Stimulated activated effector memory CD8-positive, alpha-beta T cell treated with anti-CD3 and anti-CD28 coated beads, Interleukin-12 subunit alpha, Interleukin-12 subunit beta, amount 100 ng/mL, for 72 hours (primary cell): Measurements from ENCODE around the gene FOS.

Experiments used
- ATAC-seq: fragments of 150-1000 bp; cut with Tn5 transposase; 2 replicates; pipeline ENCODE4 v1.10.0; 2021
- DNase-seq, 2 donors: peaks; one replicate each; pipeline ENCODE4 v3.0.0; 2021 to 2022; ENCODE audit warnings: low spot score in 2 of 2
- H3K27ac Mint-ChIP-seq: one replicate; pipeline ENCODE4 v1.8.0; 2022; ENCODE audit warnings: mild to moderate bottlenecking, mixed read lengths
- H3K36me3 Mint-ChIP-seq: one replicate; pipeline ENCODE4 v1.8.0; 2022; ENCODE audit warnings: mild to moderate bottlenecking, mixed read lengths
- H3K4me1 Mint-ChIP-seq: one replicate; pipeline ENCODE4 v1.8.0; 2022; ENCODE audit warnings: mixed read lengths
- H3K4me3 Mint-ChIP-seq: one replicate; pipeline ENCODE4 v1.8.0; 2022; ENCODE audit warnings: mild to moderate bottlenecking, mixed read lengths
- H3K9me3 Mint-ChIP-seq: one replicate; pipeline ENCODE4 v1.8.0; 2022; ENCODE audit warnings: mixed read lengths

The FOS gene

DNA sequence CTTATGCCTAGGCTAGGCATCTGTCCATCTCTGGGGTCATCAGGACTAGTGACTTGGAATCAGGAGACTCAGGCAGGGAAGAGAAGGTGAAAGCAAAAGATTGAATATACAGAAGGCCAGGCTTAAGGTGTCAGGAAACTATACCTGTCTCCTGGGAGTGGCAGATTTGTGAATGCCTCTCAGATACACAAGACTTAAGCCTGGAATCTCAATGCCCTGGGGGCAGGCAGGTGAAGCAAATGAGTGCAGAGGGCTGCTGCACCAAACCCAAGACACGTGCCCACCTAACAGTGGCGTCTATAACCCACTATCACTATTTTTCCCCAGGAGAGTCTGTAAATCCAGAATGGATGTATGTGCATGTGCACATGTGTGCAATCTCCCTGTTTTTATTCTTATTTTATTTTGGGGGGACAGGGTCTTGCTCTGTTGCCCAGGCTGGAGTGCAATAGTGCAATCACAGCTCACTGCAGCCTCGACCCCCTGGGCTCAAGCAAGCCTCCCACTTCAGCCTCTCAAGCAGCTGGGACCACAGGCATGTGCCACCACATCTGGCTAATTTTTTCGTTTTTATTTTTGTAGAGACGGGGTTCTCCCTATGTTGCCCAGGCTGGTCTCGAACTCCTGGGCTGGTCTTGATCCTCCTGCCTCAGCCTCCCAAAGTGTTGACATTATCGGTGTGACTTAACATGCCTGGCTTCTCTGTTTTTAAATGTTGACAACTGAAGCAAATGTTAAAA lies 31.9 kb upstream of the FOS start:
- Mint-ChIP-seq H3K9me3 (no peaks in the 10 kb centered on the region), H3K4me1 (peaks cover 41% of the 10 kb centered on the region), H3K27ac (peak overlapping the region; percentile 70), H3K4me3 (peak overlapping the region; percentile 44), H3K36me3 (peaks cover 23% of the 10 kb centered on the region)
- DNase-seq, result no peak
- no peak for ATAC-seq

DNA sequence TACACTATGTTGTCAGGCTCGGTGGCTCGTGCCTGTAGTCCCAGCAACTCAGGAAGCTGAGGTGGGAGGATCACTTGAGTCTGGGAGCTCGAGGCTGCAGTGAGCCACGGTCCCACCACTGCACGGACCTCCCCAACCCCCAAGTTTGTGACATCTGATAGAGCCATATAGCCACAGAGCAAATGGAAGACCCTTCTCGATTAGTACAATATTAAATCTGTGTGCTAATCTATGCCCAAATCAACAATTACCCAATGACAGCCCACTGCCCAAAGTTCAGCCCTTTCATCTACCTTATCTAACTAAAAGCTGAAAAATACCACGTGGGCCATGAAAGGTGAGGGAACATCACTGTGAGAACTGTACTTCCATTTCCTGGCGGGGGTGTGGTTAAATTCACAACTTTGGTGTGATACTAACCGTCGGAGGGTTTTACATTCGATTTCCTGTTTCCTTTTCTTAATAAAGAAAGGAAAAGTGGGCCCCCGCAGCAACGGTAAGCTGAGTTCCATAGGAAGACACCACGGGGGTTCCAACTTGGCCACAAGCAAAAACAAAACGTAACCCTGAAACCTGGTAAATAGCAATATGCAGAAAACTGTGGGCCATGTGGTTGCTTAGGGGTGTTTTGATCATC lies 31.2 kb upstream of the FOS start:
- Mint-ChIP-seq H3K4me1 (peaks cover 46% of the 10 kb centered on the region), H3K36me3 (peaks cover 23% of the 10 kb centered on the region), H3K4me3 (peak overlapping the region; percentile 44), H3K9me3 (no peaks in the 10 kb centered on the region), H3K27ac (peak overlapping the region; percentile 70)
- ATAC-seq (peak; percentile 59), DNase-seq (peak; percentile 32 to 84)

DNA sequence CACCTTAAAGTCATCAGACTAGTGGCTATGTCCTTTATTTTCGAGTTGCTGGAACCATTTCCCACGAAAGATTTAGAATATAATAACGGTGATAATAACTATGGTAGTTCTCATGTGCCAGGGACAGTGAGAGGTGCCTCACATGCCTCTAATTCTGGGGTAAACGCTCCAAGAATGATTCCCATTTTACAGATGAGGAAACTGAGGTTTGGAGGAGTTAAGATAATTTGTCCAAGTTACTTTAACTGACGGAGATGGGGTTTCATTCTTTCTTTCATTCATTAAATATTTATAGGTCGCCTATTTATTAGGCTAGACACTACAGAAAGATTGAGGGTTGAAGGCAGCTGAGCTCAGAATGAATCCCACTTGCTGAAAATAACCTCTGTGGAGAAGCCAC lies 30.7 kb upstream of the FOS start:
- H3K36me3 Mint-ChIP-seq, result peaks cover 23% of the 10 kb centered on the region
- H3K4me3 Mint-ChIP-seq, result peak overlapping the region; percentile 44
- ATAC-seq (no peak), DNase-seq (no peak)
- peaks cover 47% of the 10 kb centered on the region for H3K4me1 Mint-ChIP-seq
- H3K9me3 Mint-ChIP-seq, result no peaks in the 10 kb centered on the region
- H3K27ac Mint-ChIP-seq, result peak overlapping the region; percentile 70

DNA sequence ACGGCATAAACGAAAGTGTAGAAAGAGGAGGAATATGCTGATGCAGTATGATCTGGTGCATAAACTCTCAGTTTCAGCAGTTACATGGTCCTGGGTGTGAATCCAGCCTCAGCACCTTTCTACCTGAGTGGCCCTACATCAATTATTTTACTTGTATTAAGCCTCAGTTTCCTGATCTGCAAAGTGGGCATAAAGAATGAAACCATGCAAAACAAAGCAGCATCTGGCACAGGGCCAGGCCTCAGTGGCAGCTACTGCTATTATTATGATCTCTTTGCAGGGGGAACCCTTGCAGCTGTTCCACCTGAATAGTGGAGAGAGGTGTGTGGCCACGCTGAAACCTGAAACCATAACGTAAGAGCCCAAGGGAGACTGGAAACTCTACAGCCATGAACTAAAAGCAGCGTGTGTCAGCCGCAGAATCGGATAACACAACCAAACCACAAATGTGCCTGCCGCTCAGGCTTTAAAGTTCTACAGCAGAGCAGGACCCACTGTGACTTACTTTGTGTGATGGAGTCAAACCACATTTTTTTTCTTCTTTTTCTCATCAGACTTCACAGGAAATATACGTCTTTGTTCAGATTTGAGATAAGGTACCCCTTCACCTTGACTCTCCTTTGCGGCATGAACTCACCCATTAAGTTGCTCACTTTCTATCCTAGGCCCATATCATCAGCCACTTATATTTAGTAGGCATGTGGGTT lies 29.2 kb upstream of the FOS start:
- Mint-ChIP-seq H3K9me3 (no peaks in the 10 kb centered on the region), H3K27ac (peak overlapping the region; percentile 41), H3K4me3 (peak overlapping the region; percentile 44), H3K36me3 (peaks cover 23% of the 10 kb centered on the region), H3K4me1 (peaks cover 47% of the 10 kb centered on the region)
- ATAC-seq (peak; percentile 95), DNase-seq (peak; percentile 60 to 87)

DNA sequence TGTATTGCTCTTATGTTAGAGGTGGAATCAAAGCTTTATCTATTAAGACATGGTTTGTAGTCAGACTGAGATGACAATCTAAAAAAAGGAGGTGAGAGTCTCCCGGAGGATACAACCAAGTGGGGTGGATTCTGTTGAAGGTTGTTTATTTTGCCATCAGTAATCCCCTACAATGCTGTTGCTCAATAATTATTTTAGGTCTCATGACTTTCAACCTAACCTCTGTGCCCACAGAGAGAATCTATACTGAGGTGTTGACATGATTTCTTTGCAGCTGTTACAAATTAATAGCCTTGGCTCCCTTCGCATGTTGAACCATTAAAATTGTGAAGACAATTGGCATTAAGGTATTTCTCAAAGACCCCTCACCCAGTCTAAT lies 28.7 kb upstream of the FOS start:
- H3K4me3 Mint-ChIP-seq, result no peak overlapping the region
- H3K9me3 Mint-ChIP-seq, result no peaks in the 10 kb centered on the region
- H3K36me3 Mint-ChIP-seq, result peaks cover 23% of the 10 kb centered on the region
- no peak for DNase-seq
- H3K4me1 Mint-ChIP-seq, result peaks cover 52% of the 10 kb centered on the region
- ATAC-seq, result no peak
- peak overlapping the region; percentile 41 for H3K27ac Mint-ChIP-seq

DNA sequence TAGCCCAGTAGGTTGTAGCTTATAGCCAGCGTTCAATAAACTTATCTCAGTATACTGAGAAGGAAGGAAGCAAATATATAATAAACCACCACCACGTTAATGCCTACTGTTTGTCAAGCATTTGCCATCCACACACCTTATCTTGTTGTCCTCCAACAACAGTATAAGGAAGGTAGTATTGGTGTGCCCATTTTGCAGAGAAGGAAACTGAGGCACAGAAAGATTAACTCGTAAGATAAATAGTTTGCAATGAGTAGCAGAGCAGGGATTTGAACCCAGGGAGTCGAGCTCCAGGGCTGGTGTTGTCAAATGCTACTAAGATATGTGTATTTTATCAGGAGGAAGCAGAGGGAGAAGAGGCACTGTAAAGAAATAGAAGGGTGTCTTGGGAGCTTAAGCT lies 27.8 kb upstream of the FOS start:
- H3K27ac Mint-ChIP-seq, result no peak overlapping the region
- H3K4me3 Mint-ChIP-seq, result no peak overlapping the region
- ATAC-seq (no peak), DNase-seq (no peak)
- peaks cover 22% of the 10 kb centered on the region for H3K36me3 Mint-ChIP-seq
- H3K4me1 Mint-ChIP-seq, result peaks cover 52% of the 10 kb centered on the region
- no peaks in the 10 kb centered on the region for H3K9me3 Mint-ChIP-seq

DNA sequence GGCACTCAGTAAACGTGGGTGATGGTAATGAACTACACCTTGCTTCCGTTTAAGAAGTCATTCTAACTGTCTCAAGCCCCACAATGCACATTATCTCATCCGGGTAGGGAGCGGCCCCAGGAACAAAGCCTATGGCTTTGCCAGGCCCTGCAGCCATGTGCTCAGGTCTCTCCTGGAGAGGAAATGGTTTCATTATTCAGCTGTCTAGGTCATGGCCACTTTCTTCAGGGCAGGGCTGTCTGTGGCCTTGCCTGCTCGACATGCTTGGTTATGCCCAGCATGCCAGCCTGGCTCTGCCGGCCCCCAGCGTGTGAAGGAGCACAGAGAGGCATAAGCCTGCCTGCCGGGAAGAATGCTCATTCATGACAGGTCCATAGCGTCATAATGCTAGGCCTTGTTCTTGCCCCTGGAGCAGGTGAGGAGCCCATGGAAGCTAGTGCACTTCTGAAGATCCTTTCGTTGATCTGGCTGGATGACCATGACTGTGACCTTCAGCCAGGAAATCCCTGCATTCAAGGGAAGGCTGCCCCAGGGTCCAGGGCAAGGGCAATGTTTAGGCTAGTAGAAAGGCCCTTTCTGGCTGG lies 26.3 kb upstream of the FOS start:
- Mint-ChIP-seq H3K4me3 (no peak overlapping the region), H3K36me3 (peaks cover 11% of the 10 kb centered on the region), H3K27ac (no peak overlapping the region), H3K4me1 (peaks cover 52% of the 10 kb centered on the region), H3K9me3 (no peaks in the 10 kb centered on the region)
- DNase-seq (no peak), ATAC-seq (no peak)

DNA sequence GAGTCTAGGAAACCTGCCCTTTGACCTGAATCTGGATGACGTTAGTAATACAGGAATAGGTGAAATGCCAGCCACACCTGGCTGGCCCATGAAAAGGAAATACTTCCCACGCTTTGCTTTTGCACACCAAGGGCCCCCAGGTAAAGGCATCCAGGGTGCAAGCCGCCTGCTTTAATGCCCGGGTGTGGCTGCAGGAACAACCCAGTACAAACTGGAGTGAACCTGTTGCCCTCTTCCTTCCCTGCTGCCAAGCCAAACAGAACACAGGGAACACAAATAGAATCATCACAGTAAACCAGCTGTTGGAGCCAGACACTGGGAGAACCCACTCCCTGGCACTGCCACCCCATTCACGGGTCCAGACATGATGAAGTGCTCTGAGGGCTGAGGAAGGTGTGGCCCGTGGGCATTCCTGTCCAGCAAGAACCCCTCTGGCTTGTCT lies 24.2 kb upstream of the FOS start:
- peaks cover 9% of the 10 kb centered on the region for H3K36me3 Mint-ChIP-seq
- DNase-seq (no peak), ATAC-seq (no peak)
- H3K4me3 Mint-ChIP-seq, result no peak overlapping the region
- no peak overlapping the region for H3K27ac Mint-ChIP-seq
- H3K9me3 Mint-ChIP-seq, result no peaks in the 10 kb centered on the region
- H3K4me1 Mint-ChIP-seq, result peaks cover 43% of the 10 kb centered on the region

DNA sequence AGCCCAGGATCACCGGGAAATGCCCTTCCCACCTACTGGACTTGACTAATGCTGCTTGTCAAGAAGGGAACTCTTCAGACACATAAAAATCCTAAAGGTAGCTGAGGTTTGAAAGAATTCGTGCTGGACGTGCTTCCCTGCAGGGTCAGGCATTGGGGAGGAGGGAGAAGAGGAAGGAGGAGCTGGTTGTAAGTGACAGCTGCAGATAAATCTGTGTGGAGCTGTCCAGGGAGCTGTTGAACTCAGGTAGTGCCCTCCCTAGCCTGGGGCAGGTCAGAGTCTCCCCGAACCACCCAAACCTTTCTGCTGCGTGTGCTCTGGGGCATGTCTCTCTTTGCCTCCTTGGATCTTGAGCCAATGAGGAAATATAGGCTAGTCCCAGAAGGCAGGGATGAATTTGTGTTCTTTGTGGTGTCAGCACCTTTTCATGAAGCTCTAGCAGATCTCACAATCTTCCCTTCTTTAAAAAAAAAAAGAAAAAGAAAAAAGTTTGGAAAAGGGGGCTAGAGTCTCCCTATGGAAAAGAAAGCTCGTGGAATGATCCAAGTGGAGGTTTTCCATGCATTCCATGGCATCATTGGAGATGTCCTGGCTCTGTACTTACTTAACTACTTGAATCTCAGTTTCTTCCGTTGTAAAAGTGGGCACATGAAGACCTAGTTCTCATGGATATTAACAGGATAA lies 23.6 kb upstream of the FOS start:
- Mint-ChIP-seq H3K36me3 (peaks cover 11% of the 10 kb centered on the region), H3K4me1 (peaks cover 43% of the 10 kb centered on the region), H3K9me3 (no peaks in the 10 kb centered on the region), H3K4me3 (no peak overlapping the region), H3K27ac (no peak overlapping the region)
- no peak for ATAC-seq
- no peak for DNase-seq

DNA sequence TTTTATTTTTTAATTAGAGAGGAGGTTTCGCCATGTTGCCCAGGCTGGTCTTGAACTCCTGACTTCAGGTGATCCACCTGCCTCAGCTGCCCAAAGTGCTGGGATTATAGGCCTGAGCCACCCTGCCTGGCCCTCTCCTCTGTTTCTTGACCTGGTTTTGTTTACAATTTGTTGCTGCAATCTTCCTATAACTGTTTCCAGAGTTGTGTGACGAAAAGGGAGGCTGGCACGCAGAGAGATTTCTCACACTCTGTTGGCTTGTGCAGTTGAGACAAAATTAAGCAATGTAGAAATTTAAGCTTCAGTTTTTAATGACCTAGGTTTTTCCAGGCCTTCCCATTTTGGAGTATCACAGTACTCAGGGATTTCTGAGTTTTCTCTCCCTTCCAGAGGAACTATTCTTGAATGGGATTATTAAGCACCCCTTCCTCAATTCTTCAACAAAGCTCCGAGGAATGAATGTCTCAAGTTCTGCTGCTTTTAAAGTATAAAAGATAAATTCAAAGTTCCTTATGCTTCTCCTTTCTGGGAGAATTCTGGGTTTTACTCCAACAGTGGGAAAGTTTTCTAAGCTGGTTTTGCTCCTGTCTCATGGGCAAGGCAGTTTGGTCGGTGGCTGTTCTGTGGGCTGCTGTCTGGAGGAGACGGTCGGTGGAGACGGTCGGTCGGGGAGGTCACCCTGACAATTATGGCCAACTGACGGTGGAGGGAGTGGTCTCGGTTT lies 20.4 kb upstream of the FOS start:
- ATAC-seq (no peak), DNase-seq (no peak)
- no peaks in the 10 kb centered on the region for H3K9me3 Mint-ChIP-seq
- peaks cover 33% of the 10 kb centered on the region for H3K4me1 Mint-ChIP-seq
- H3K36me3 Mint-ChIP-seq, result peaks cover 11% of the 10 kb centered on the region
- H3K27ac Mint-ChIP-seq, result peak overlapping the region; percentile 97
- H3K4me3 Mint-ChIP-seq, result peak overlapping the region; percentile 69

DNA sequence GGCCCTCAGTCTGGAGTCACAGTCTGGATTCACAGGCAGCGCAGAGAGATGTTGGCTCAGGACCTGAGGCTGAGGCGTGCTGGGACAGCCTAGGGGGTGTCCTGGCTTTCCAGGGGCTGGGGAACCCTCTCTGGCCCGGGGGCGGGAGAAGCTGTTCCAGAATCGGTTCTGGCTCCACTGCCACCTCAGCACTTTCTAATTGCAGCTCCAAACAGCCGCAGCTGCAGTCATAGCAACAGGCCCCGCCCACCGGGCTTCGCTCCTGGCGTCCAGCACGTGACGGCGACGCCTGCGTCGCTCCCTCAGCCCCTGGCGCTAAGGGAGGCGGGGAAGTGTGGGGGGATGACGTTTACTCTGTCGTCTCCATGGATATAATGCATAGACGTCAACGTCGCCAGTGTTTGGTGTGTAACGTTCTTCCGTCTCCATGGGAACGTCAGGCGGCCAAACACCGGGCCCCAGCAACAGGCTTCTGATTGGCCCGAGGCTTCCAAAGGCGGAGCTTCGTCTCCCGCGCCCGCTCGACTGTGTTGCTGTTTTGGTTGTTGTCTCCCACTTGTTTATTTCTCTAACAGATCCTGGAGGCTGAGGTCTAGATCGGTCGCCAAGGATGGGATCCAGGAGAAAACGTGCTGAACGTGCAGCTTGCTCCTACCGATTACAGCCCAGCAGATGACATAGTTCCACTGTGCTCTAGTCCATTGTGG lies 19.7 kb upstream of the FOS start:
- ATAC-seq, result peak; percentile 99
- H3K4me3 Mint-ChIP-seq, result peak overlapping the region; percentile 69

DNA sequence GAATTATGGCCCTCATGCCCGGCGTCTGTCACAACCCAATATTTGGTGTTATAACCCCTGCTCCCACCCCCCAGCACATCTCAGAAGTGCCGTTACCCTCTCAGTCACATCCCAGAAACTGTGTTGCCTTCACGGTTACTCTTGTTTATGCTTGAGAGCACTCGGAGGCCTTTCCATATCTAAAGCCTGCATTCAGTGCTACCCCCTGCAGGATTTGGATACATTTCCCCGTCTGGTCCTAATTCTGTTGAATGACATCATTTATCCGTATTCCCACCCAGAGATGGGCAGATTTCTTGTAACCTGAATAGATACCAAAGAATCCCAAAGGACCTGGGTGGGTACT lies 19.1 kb upstream of the FOS start:
- Mint-ChIP-seq H3K36me3 (peaks cover 11% of the 10 kb centered on the region), H3K9me3 (no peaks in the 10 kb centered on the region), H3K27ac (peak overlapping the region; percentile 97), H3K4me3 (peak overlapping the region; percentile 69), H3K4me1 (peaks cover 33% of the 10 kb centered on the region)
- ATAC-seq, result no peak
- no peak for DNase-seq

More for the DNA sequence above, 19.7 kb upstream of the FOS start:
- no peaks in the 10 kb centered on the region for H3K9me3 Mint-ChIP-seq
- H3K36me3 Mint-ChIP-seq, result peaks cover 11% of the 10 kb centered on the region
- H3K4me1 Mint-ChIP-seq, result peaks cover 33% of the 10 kb centered on the region
- peak overlapping the region; percentile 97 for H3K27ac Mint-ChIP-seq
- DNase-seq, result peak; percentile 92 to 99

DNA sequence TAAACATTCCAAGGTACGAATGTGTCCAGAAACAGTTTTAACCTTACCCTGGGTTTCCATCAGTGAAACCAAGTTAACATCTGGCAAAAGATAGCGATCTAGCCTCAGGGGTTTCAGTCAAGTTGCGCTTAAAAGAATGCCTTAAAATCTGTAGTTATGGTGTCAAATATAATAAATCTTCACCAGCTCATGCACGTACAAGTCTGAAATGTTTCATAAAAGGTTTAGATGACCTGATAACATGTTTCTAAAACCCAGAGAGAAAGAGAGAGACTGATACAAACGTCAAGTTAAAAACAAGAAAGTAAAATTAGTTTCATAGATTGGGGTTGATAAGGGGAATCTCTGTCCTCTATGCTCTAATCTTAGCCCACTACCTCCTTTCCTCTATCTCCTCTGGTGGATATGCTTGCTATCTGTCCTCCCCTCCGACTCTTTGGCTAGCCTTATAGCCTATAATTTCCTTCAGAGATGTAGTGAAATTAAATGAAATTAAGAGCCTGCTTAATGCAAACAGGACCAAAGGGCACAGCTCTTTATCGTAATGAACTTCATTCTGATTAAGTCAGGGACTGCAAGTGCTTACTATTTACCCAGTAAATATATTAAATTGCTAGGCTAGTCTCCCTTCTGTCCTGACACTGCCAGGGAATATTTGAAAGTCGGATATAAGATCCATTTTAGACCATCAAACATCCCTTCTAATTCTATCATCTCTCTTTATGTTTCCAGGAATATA lies 18.4 kb upstream of the FOS start:
- peak overlapping the region; percentile 69 for H3K4me3 Mint-ChIP-seq
- DNase-seq, result no peak
- H3K36me3 Mint-ChIP-seq, result peaks cover 11% of the 10 kb centered on the region
- H3K9me3 Mint-ChIP-seq, result no peaks in the 10 kb centered on the region
- H3K27ac Mint-ChIP-seq, result peak overlapping the region; percentile 97
- peaks cover 28% of the 10 kb centered on the region for H3K4me1 Mint-ChIP-seq
- ATAC-seq, result no peak
